ENCODE results near the gene SYTL1.
"Not testable (repeated sequence)": the region's sequence is repeated elsewhere in the genome, so short reads cannot be mapped to it uniquely, and the experiment has no call there.

The SYTL1 gene

GRCh38 chr1:27365372-27366112 is 23.7 kb downstream of the SYTL1 start:
- peak; percentile 61 to 77 for DNase-seq

DNA sequence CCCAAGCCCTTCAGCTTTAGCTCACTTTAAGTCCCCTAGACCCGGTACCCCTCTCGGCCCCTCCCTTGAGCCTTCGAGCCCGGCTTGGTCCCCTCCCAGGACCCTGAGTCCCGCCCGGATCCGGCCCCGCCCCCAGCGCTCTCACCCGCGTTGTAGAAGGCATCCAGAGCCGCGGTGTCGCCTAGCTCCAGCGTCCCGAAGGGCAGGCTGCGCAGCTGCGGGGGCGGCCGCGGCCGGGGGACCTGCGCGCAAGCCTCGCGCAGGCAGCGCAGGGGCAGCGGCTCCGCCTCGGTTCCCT is 24.2 kb downstream of the SYTL1 start:
- DNase-seq, result peak in 1 of 2 donors; percentile 43

DNA sequence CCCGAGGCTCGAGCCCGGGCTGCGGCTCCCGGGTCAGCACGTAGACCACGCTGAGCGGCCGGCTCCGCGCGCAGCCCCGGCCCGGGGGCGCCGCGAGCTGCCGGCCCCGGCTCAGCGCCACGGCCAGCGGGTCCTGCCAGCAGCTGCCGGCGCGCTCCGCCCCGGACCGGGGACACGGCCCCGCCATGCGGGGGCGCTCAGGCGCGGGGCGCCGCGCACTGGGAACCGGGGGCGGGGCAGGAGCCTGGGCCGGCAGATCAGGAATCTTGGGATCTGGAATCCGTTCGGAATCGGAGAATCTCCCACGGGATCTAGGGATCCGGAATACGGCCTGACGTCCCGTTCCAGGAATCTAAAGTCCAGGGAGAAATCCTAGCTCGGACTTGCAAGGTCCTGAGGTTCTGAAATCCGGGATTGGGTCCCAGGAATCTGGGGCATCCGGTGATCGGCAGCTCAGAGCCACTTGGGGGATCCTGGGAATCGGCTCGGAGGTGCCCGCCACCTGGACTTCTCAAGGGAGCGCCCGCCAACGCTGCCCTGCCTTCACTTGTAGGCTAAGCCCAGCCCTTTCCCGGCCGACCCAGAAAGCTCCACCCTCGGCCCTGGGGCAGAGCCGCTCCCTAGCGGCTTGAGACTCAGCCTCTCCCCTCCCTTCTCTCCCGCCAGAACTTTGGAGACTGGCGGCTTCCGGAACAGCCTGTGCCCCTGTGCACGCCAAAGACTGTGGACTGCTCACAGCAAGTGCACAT is 24.8 kb downstream of the SYTL1 start, which contains the start of gene MAP3K6:
TSS of gene MAP3K6 (minus strand) at position 551 of the 749 bp plus-strand sequence. CDS start at position 187, 364 bp downstream.
- DNase-seq, result peak; percentile 16 to 30

DNA sequence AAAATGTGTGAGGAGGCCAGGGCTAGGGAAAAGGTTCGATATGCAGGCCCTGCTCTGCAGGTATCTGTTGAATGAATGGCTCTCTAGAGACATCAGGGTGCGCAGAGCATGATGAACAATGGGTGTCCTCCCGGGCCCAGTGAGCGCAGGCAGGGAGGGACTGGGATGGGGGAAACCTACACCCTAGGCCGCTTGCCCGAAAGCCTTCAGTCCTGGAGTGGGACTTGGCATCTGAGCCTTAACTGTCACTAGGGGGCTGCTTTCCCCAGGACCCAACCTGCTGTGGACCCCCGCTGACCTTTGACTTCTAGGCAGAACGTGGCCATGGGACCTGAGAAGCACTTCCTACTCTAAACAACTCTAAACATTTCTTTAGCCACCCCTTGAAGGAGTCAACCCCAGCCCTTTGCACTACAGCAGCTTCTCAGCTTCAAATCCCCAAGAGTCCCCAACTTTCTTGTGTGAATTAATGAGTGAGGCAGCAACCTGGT is 25.4 kb downstream of the SYTL1 start:
- no peak for DNase-seq

DNA sequence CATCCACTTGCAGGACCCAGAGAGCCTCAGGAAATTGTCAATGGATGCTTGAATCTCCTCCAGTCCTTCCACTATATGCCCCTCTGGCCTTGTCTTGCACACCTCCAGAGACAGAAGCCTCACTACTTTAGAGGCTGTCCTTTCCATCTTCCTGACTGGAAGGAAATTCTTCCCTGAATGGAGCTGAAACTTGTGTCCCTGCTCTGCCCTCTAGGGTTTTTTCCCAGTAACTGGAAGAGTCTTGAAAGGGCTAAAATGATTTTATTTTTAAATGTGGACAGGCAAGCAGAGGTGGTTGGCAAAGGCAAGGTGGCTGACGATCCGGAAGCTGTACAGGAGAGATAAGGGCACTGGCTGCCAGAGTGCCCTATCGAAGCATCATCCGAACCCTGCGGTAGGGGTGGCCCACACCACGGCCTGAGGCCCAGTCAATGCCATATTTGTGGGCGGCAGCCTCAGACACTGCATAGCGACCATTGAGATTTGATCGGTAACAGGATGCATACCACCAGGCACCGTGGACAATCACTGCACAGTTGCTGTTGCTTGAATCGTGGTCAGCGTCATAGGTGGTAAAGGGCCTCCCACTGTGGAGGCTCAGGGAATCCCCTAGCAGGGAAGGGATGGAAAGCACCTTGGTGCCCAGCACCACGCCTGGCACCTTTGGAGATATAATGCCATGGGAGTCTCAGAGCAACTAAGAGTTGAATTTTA is 27.2 kb downstream of the SYTL1 start:
- DNase-seq, result no peak

DNA sequence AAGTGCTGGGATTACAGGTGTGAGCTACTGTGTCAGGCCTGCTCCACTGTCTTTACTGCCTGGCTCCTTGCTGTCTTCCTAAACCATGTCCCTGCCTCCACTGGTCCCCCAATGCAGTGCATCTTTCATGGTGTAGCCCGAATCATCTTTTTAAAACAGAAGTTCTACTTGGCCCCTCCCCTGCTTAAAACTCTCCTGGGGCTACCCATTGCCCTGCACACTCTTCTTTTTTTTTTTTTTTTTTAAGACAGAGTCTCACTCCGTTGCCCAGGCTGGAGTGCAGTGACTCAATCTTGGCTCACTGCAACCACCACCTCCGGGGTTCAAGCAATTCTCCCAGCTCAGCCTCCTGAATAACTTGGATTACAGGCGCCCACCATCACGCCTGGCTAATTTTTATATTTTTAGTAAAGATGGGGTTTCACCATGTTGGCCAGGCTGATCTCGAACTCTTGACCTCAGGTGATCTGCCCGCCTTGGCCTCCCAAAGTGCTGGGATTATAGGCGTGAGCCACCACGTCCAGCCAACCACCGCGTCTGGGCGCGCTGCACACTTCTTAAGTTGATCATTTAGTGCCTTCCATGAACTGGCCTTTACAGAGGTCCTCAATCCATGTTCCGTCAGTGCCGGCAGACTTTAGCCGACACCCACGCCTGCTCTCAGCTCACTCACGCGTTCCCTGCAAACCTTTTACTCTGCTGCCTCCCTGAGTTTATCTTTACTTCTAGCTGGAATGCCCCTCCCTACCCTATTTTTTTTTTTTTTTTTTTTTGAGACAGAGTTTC is 30.4 kb downstream of the SYTL1 start:
- DNase-seq, result no peak

- DNase-seq, result no peak
These were observed 31.2 kb downstream of the SYTL1 start for GRCh38 chr1:27372808-27373690.

GRCh38 chr1:27374362-27375086 is 32.7 kb downstream of the SYTL1 start, which contains the start of gene FCN3:
Gene FCN3 (minus strand): TSS chr1:27374824. CDS start chr1:27374818, 6 bp downstream.
- DNase-seq, result no peak

- DNase-seq, result no peak
These were observed 36.1 kb downstream of the SYTL1 start for GRCh38 chr1:27377760-27378495.

DNA sequence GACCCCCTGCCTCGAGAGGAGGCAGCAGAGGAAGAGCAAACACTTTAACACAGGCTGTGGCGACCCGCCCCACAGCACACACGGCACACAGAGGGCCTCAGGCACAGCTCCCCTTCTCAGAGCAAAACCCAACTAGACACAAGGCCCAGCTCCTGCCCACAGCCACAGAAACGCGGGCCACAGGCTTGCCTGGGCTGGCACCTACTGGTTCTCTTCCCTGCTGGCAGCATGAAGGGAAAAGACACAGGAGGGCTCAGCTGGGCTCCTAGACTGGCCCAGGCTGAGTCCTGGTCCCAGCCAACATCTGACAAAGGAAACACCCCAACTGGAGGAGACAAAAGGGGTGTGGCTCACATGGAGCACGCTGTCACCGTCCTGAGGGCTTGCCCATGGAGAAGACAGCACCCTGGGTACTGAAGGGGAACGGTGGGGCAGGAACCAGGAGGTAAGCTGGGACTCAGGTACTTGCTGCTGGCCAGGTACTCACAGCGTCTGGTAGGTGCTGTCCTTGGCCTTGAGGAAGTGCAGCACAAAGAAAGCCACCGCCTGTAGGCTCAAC is 37.8 kb downstream of the SYTL1 start:
- DNase-seq, result no peak

- DNase-seq, result no peak
These were observed 38.4 kb downstream of the SYTL1 start for GRCh38 chr1:27380224-27380623.

DNA sequence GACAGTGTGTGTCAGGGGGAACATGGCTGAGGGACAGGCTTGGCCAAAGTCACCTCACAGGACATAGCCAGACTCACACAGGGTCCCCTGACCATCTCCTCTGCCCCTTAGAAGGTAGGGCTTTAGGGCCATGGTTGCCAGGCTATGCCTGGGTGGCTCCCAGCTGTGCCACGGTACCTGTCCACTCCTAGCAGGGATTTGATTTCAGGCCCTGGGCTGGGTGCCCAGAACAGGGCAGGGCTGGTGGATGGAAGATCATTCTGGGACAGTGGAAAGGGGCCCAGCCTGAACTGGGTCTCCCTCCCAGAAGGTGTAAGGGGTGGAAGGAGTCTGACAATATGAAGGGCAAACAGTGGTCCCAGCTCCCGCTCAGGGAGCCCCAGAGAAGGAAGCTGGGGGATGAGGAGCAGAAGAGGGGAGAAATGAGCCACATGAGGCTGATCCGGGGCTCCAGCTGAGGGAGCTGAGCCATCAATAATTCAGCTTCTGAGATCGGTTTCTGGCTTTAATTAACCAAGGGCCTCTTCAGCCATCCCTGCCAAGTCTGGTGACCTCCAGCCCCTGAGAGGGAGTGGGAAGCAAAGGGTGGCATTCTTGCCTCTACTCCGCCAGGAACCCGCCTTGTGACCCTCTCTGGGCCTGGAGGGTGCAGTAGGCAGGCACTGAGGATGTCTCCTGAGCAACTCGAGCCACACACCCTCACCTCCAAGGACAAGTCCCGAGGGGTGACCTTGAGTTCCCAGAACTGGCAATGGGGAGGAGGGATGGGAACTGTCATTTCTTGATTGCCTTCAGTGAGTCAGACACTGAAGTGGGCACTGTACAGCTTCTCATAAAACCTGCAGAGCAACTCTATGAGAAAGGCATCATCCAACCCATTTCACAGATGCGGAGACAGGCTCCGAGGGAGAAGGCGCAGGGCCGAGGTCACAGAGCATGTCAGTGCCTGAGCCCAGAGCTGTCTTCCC is 39.2 kb downstream of the SYTL1 start:
- no peak for DNase-seq

DNA sequence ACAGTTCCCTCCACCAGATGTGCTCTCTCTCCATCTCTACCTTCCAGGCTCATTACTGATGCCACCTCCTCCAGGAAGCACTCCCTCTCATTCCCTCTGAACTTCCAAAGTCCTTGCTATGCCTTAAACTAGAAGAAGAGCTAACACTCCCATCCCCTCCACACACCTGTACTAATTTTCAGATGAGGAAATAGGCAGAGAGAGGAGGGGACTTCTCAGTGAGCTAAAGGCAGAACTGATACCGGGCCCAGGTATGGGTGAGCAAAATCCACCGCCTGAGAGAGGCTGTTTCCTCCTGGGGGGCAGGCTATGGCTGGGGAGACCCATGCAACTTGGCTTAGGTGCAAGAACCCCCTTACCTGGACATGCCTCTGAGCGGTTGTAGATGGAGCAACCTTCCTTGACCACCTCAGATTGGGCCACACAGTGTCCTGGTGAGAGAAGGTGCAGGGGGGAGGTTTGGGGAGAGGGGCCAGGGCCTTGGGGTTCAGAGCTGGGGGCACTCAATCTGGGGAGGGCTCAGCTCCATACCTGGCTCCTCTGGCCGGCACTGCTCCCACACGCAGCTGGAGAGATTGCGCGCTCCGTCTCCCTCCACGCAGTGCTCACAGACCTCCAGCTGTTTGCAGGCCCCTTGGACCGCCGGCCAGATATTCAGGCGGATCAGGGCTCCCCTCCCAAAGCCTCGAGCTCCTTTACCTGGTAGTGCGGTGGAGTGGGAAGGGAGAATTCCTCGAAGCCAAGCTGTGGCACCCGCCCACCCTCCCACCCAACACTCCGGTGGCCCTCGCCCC is 40.3 kb downstream of the SYTL1 start:
- DNase-seq, result no peak

GRCh38 chr1:27383039-27383605 is 41.3 kb downstream of the SYTL1 start, which contains the start of gene CD164L2:
Gene CD164L2 (minus strand): TSS chr1:27383333. CDS start chr1:27383239, 94 bp downstream.
- no peak for DNase-seq

DNA sequence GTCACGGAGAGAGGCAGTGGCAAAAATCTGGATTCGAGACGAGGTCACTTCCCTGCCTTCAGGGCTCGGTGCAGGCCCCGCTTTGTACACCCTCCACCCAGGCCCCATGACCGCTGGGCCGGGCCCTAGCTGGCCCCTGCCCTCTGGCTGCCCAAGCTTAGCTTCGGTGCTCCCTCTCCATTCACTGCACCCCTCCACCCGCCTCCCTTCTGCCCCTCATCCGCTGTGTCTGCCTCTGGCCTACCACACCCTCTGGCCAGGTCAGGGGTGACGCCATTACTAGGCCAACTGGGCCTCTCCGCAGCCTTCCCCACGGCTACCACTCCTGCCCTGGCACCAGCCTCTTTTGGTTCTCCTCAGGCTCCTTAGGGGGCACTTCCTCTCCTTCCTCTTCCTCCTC is 41.8 kb downstream of the SYTL1 start:
- DNase-seq, result no peak

- DNase-seq, result not testable (repeated sequence)
These were observed 43.0 kb downstream of the SYTL1 start for GRCh38 chr1:27384797-27385196.
